GM20000 (cell line): ENCODE measurements around the gene LDHA.

ENCODE experiments used
- DNase-seq: peaks from one replicate; pipeline ENCODE4 v3.0.0; 2012; ENCODE audit warnings: low spot score
- CTCF ChIP-seq: IDR thresholded peaks from 2 replicates; pipeline ENCODE4 v1.5.1; 2012; ENCODE audit warnings: mild to moderate bottlenecking, control low read depth; ENCODE audit errors: extremely low read depth, missing control alignments

The LDHA gene

GRCh38 chr11:18394275-18394927 is at the start of gene LDHA:
LDHA (plus strand) TSS chr11:18394563; CDS start chr11:18396843, 2,280 bp downstream.
- DNase-seq: peak; percentile 93
- TF ChIP-seq CTCF: no peak

- DNase-seq: no peak
- TF ChIP-seq CTCF: no peak
Observed at GRCh38 chr11:18347471-18348125, 46.8 kb upstream of the LDHA start.

GRCh38 chr11:18352581-18352980 is 41.8 kb upstream of the LDHA start:
- TF ChIP-seq CTCF: no peak
- DNase-seq: no peak

GRCh38 chr11:18358646-18359045 is 35.7 kb upstream of the LDHA start:
- no peak for TF ChIP-seq CTCF
- no peak for DNase-seq

- TF ChIP-seq CTCF: no peak
- DNase-seq: no peak
Observed at GRCh38 chr11:18361154-18361553, 33.2 kb upstream of the LDHA start.

GRCh38 chr11:18364495-18365073 is 29.8 kb upstream of the LDHA start:
- no peak for DNase-seq
- no peak for TF ChIP-seq CTCF

- no peak for DNase-seq
- no peak for TF ChIP-seq CTCF
Observed at GRCh38 chr11:18365741-18366140, 28.6 kb upstream of the LDHA start.
